H1 (cell line): ENCODE data around the gene SOBP. TPM values are rescaled to one million over a fixed set of nuclear protein-coding genes. Genes with fewer than 3 reads are reported as not detected.
A peak's percentile ranks its signal among the peaks of the same experiment; 100 is the strongest.

Experiments
- CTCF ChIA-PET: fragments of 300-600 bp; sonication (Branson Sonifier 250); formaldehyde crosslinking; loops from one replicate; lab custom pipeline; 2021; ENCODE audit not compliant: partially characterized antibody; lab: Charles Lee
- POLR2A ChIA-PET: fragments of 300-600 bp; sonication (Branson Sonifier 250); formaldehyde crosslinking; loops from one replicate; lab custom pipeline; 2021; ENCODE audit warnings: inconsistent platforms; ENCODE audit not compliant: partially characterized antibody; lab: Charles Lee
- DNase-seq, 2 experiments: peaks; one replicate each; pipeline versions ENCODE4 v3.0.0 to v3.0.0-alpha.2; 2010 to 2022; ENCODE audit warnings: low spot score in 2 of 2, low read depth in 1 of 2, mixed read lengths in 1 of 2
- FAIRE-seq: peaks from 2 replicates; lab custom pipeline; 2011; peaks lifted over from hg19 to GRCh38; lab: Jason Lieb, UNC
- H2AFZ ChIP-seq: 2 replicates; pipeline ENCODE4 v1.8.1; 2012; ENCODE audit warnings: low read length, inconsistent platforms
- H2AK5ac ChIP-seq: 2 replicates; pipeline ENCODE4 v1.6.1; 2013; ENCODE audit warnings: low read depth, low read length
- H2BK120ac ChIP-seq: replicated peaks from 2 replicates; pipeline ENCODE3; 2013; ENCODE audit warnings: low read depth, low read length, inconsistent platforms
- H2BK12ac ChIP-seq: 2 replicates; pipeline ENCODE4 v1.6.1; 2013; ENCODE audit warnings: low read depth, low read length
- H2BK15ac ChIP-seq: 2 replicates; pipeline ENCODE4 v1.6.1; 2013; ENCODE audit warnings: low read length
- H2BK20ac ChIP-seq: 2 replicates; pipeline ENCODE4 v1.6.1; 2013; ENCODE audit warnings: low read length
- H2BK5ac ChIP-seq: 2 replicates; pipeline ENCODE4 v1.6.1; 2013; ENCODE audit warnings: low read depth, low read length
- H3K14ac ChIP-seq: 2 replicates; pipeline ENCODE4 v1.6.1; 2013; ENCODE audit warnings: inconsistent platforms; ENCODE audit not compliant: insufficient read length
- H3K18ac ChIP-seq: 2 replicates; pipeline ENCODE4 v1.6.1; 2013; ENCODE audit warnings: low read length; ENCODE audit errors: extremely low read depth
- H3K23ac ChIP-seq: 2 replicates; pipeline ENCODE4 v1.6.1; 2013; ENCODE audit warnings: inconsistent platforms; ENCODE audit not compliant: insufficient read length
- H3K23me2 ChIP-seq: 2 replicates; pipeline ENCODE4 v1.6.1; 2013; ENCODE audit warnings: low read depth, low read length
- H3K27ac ChIP-seq: 2 replicates; pipeline ENCODE4 v1.6.1; 2011; ENCODE audit warnings: low read depth, low read length, inconsistent platforms
- H3K27me3 ChIP-seq, 4 experiments: replicated peaks in 1 of 4; 1 replicate in 1 of 4; 2 replicates in 3 of 4; pipeline versions ENCODE4 v1.6.1 to v1.8.1; 2011 to 2013; ENCODE audit warnings: low read length in 3 of 4, mild to moderate bottlenecking in 3 of 4, inconsistent platforms in 2 of 4, mixed read lengths in 2 of 4, moderate library complexity in 1 of 4; ENCODE audit not compliant: control insufficient read depth in 3 of 4, insufficient read depth in 3 of 4; ENCODE audit errors: extremely low read depth in 1 of 4
- H3K36me3 ChIP-seq, 4 experiments: 2 replicates each; pipeline versions ENCODE4 v1.6.1 to v1.8.1; 2011 to 2013; ENCODE audit warnings: mild to moderate bottlenecking in 4 of 4, low read length in 3 of 4, moderate library complexity in 2 of 4, control low read depth in 1 of 4, inconsistent platforms in 1 of 4; ENCODE audit not compliant: insufficient read depth in 4 of 4, control insufficient read depth in 2 of 4
- H3K4ac ChIP-seq: replicated peaks from 2 replicates; pipeline ENCODE3; 2013; ENCODE audit warnings: low read length, low read depth, mixed read lengths, inconsistent platforms; ENCODE audit not compliant: insufficient read length
- H3K4me1 ChIP-seq, 4 experiments: replicated peaks in 1 of 4; 1 replicate in 1 of 4; 2 replicates in 3 of 4; pipeline versions ENCODE4 v1.6.1 to v1.8.1; 2011 to 2013; ENCODE audit warnings: low read length in 3 of 4, inconsistent platforms in 2 of 4, mixed read lengths in 1 of 4; ENCODE audit not compliant: insufficient read depth in 4 of 4, control insufficient read depth in 3 of 4
- H3K4me2 ChIP-seq, 2 experiments: 2 replicates each; pipeline versions ENCODE4 v1.6.1 to v1.8.1; 2011 to 2013; ENCODE audit warnings: low read depth in 2 of 2, low read length in 2 of 2, control low read depth in 1 of 2, inconsistent platforms in 1 of 2, mild to moderate bottlenecking in 1 of 2; ENCODE audit not compliant: insufficient read depth in 1 of 2
- H3K4me3 ChIP-seq, 4 experiments: fragments of 200-600, 300-600 bp in 1 of 4; sonication (generic), shearing (Covaris generic), sonication (Bioruptor Twin) in 1 of 4; 2 replicates each; pipeline versions ENCODE4 v1.5.1 to v1.8.1; 2011 to 2016; ENCODE audit warnings: low read length in 4 of 4, low read depth in 3 of 4, control low read depth in 2 of 4, inconsistent platforms in 2 of 4, mild to moderate bottlenecking in 2 of 4, mixed read lengths in 1 of 4, moderate library complexity in 1 of 4; ENCODE audit not compliant: insufficient read depth in 2 of 4; ENCODE audit errors: extremely low read depth in 1 of 4
- H3K56ac ChIP-seq: replicated peaks from 2 replicates; pipeline ENCODE3; 2013; ENCODE audit warnings: low read depth, mild to moderate bottlenecking, mixed read lengths, low read length, inconsistent platforms; ENCODE audit not compliant: insufficient read length
- H3K79me1 ChIP-seq: 2 replicates; pipeline ENCODE4 v1.6.1; 2013; ENCODE audit warnings: low read depth, low read length, control low read depth
- H3K79me2 ChIP-seq, 2 experiments: 2 replicates each; pipeline versions ENCODE4 v1.6.1 to v1.8.1; 2012 to 2013; ENCODE audit warnings: low read length in 2 of 2, mild to moderate bottlenecking in 2 of 2, inconsistent platforms in 1 of 2; ENCODE audit not compliant: insufficient read depth in 2 of 2, control insufficient read depth in 1 of 2
- H3K9ac ChIP-seq, 4 experiments: replicated peaks in 1 of 4; 1 replicate in 1 of 4; 2 replicates in 3 of 4; pipeline versions ENCODE4 v1.6.1 to v1.8.1; 2011 to 2013; ENCODE audit warnings: low read depth in 3 of 4, low read length in 3 of 4, control low read depth in 2 of 4, mild to moderate bottlenecking in 2 of 4, moderate library complexity in 2 of 4, inconsistent platforms in 1 of 4; ENCODE audit errors: extremely low read depth in 1 of 4
- H3K9me3 ChIP-seq, 2 experiments: 2 replicates each; pipeline versions ENCODE4 v1.6.1 to v1.8.1; 2012 to 2013; ENCODE audit warnings: mild to moderate bottlenecking in 2 of 2, moderate library complexity in 2 of 2, control low read depth in 1 of 2, inconsistent platforms in 1 of 2, low read depth in 1 of 2, low read length in 1 of 2, mixed read lengths in 1 of 2; ENCODE audit not compliant: insufficient read depth in 2 of 2
- H4K20me1 ChIP-seq, 2 experiments: replicated peaks in 1 of 2; 2 replicates each; pipeline versions ENCODE3 to v1.8.1; 2011 to 2013; ENCODE audit warnings: inconsistent platforms in 2 of 2, low read length in 2 of 2, mild to moderate bottlenecking in 1 of 2; ENCODE audit not compliant: insufficient read depth in 2 of 2, control insufficient read depth in 1 of 2
- H4K5ac ChIP-seq: 2 replicates; pipeline ENCODE4 v1.6.1; 2013; ENCODE audit warnings: low read length, low read depth, mixed read lengths, inconsistent platforms; ENCODE audit not compliant: insufficient read length
- H4K8ac ChIP-seq: 2 replicates; pipeline ENCODE4 v1.8.0; 2013; ENCODE audit warnings: mild to moderate bottlenecking, moderate library complexity, low read length, inconsistent platforms; ENCODE audit not compliant: insufficient read depth; ENCODE audit errors: extremely low read depth
- H4K91ac ChIP-seq: replicated peaks from 2 replicates; pipeline ENCODE3; 2013; ENCODE audit warnings: low read length, mixed read lengths, inconsistent platforms; ENCODE audit not compliant: insufficient read length
- CBX8 ChIP-seq: fragments of 300-800, 300-1000 bp; sonication (generic); IDR thresholded peaks from 2 replicates; pipeline ENCODE4 v1.7.1; 2016; ENCODE audit warnings: low read depth, low read length, borderline replicate concordance
- CTBP2 ChIP-seq: IDR thresholded peaks from 2 replicates; pipeline ENCODE4 v1.7.0; 2011; ENCODE audit warnings: borderline replicate concordance, mild to moderate bottlenecking, moderate library complexity, mixed read lengths, low read length; ENCODE audit not compliant: insufficient read depth, insufficient read length
- KDM5A ChIP-seq: fragments of 200-600 bp; IDR thresholded peaks from 2 replicates; pipeline ENCODE4 v1.7.1; 2012; ENCODE audit warnings: mild to moderate bottlenecking, low read length, inconsistent platforms, mixed read lengths
- NANOG ChIP-seq: IDR thresholded peaks from 2 replicates; pipeline ENCODE4 v1.6.1; 2011; ENCODE audit warnings: low read length, low read depth, mild to moderate bottlenecking, inconsistent platforms; ENCODE audit not compliant: insufficient read depth, poor library complexity, severe bottlenecking
- POU5F1 ChIP-seq: IDR thresholded peaks from 2 replicates; pipeline ENCODE4 v1.6.1; 2011; ENCODE audit warnings: low read depth, mild to moderate bottlenecking, low read length, moderate library complexity
- RNF2 ChIP-seq: fragments of 200-900, 300-1000 bp; sonication (generic); IDR thresholded peaks from 2 replicates; pipeline ENCODE4 v1.7.1; 2016; ENCODE audit warnings: borderline replicate concordance, low read depth, mild to moderate bottlenecking, antibody characterized with exemption, low read length; ENCODE audit not compliant: poor library complexity, severe bottlenecking; ENCODE audit errors: missing control alignments
- TCF12 ChIP-seq: IDR thresholded peaks from 2 replicates; pipeline ENCODE4 v1.6.1; 2011; ENCODE audit warnings: low read depth, mild to moderate bottlenecking, low read length
- ZNF274 ChIP-seq: IDR thresholded peaks from 2 replicates; pipeline ENCODE4 v1.7.0; 2012; ENCODE audit warnings: low read length, borderline replicate concordance; ENCODE audit errors: extremely low read depth
- WGBS, 2 experiments: shearing (Covaris generic) in 1 of 2; methylation state at CpG; one replicate each; pipeline versions ENCODE4 v1.1.6 to v1.1.7; 2013 to 2015; ENCODE audit warnings: low lambda C conversion rate in 2 of 2, mixed read lengths in 2 of 2, inconsistent platforms in 1 of 2, low coverage in 1 of 2, missing lambda C conversion rate in 1 of 2; ENCODE audit not compliant: insufficient replicate concordance in 2 of 2, insufficient coverage in 1 of 2, insufficient read length in 1 of 2; ENCODE audit errors: extremely low coverage in 1 of 2, missing lambda C conversion rate in 1 of 2; 5-methylcytosine and 5-hydroxymethylcytosine counted together
- polyA plus RNA-seq, 7 experiments: library from polyadenylated mRNA; depleted of rRNA in 3 of 7; stranded (reverse) in 5 of 7; unstranded in 2 of 7; fragments of >200 nt in 5 of 7; fragments of 200-250 nt in 2 of 7; gene quantifications; 1 replicate in 5 of 7; 2 replicates in 1 of 7; 4 replicates in 1 of 7; pipeline versions ENCODE4 v1.2.1 to v1.2.3, GENCODE V29; 2011 to 2013; ENCODE audit warnings: missing spikeins in 2 of 7, mixed read lengths in 2 of 7
- total RNA-seq: library from RNA; stranded (reverse); fragmentation: NEBNext Ultra II Directional; extraction: Animal tissue kit (Norgen Biotek cat#: 25700); gene quantifications from 2 replicates; pipeline ENCODE4 v1.2.1, GENCODE V29; 2021

Gene SOBP
- total and polyA plus RNA-seq, 2 of the 8 experiments (the other 6 are each of a cell fraction or from before 2014, with no cell fraction given), result 0.45 to 6.2 TPM

- H2AK5ac ChIP-seq, result no peak overlapping the region
- no peaks in the 10 kb centered on the region for H3K36me3 ChIP-seq
- H3K23me2 ChIP-seq, result peaks cover 26% of the 10 kb centered on the region
- H4K91ac ChIP-seq, result no peak overlapping the region
- H3K4me3 ChIP-seq, result peak overlapping the region; percentile 63 to 91 (median 73)
- FAIRE-seq (no peak), DNase-seq (no peak)
- no peaks in the 10 kb centered on the region; the same call in 1 of the 2 replicates for H3K79me1 ChIP-seq
- H3K9me3 ChIP-seq, result no peaks in the 10 kb centered on the region
- H4K5ac ChIP-seq, result no peak overlapping the region
- H3K79me2 ChIP-seq, result no peaks in the 10 kb centered on the region
- WGBS, 2 experiments, result 3% methylated on average over 27 of the region's 27 CpGs; no CpG with 5 or more reads in 1 of the 2 experiments
- no peak overlapping the region for H3K56ac ChIP-seq
- no peak overlapping the region for H2BK15ac ChIP-seq
- H2BK120ac ChIP-seq, result no peak overlapping the region
- H3K23ac ChIP-seq, result no peak overlapping the region
- H2BK12ac ChIP-seq, result no peak overlapping the region
- no peak overlapping the region for H3K4ac ChIP-seq
- H3K14ac ChIP-seq, result no peak overlapping the region
- no peak overlapping the region for H2BK20ac ChIP-seq
- H3K4me2 ChIP-seq, result peak overlapping the region; percentile 97 to 99
- ChIA-PET POLR2A (interaction anchor here (0.6 to 5.4 kb wide), 4 partner anchors 9 to 204 kb away, joined by 3 to 26 read pairs (median 4); partner anchors contain the start of gene PDSS2), CTCF (interaction anchor here (1.0 to 2.2 kb wide), 6 partner anchors 9 to 158 kb away, joined by 3 to 10 read pairs (median 4); partner anchors contain the start of gene PDSS2)
- H3K9ac ChIP-seq, result peak overlapping the region in 1 of 4 experiments; percentile 55; a peak in 2 of 7 replicates
- H3K27ac ChIP-seq, result no peak overlapping the region
- H2AFZ ChIP-seq, result no peak overlapping the region
- no peak overlapping the region for H2BK5ac ChIP-seq
- peaks cover 0 to 2% of the 10 kb centered on the region in 2 experiments for H4K20me1 ChIP-seq
- H3K27me3 ChIP-seq, result peaks cover 10 to 43% (median 27%) of the 10 kb centered on the region in 4 experiments
- H4K8ac ChIP-seq, result no peak overlapping the region
- H3K4me1 ChIP-seq, result peaks cover 0 to 14% (median 8%) of the 10 kb centered on the region in 4 experiments; a peak in 6 of 7 replicates
- no peak overlapping the region for H3K18ac ChIP-seq
- TF ChIP-seq CBX8, result no peak
- TF ChIP-seq POU5F1, result no peak
- no peak for TF ChIP-seq KDM5A
- no peak for TF ChIP-seq CTBP2
- TF ChIP-seq RNF2, result peak; percentile 66
- TF ChIP-seq TCF12, result no peak
- no peak for TF ChIP-seq NANOG
- no peak for TF ChIP-seq ZNF274
Measured at GRCh38 chr6:107488174-107488874, 1.6 kb upstream of the SOBP start.
